ENCODE measurements around the gene TNNT1. TPM values are rescaled to one million over a fixed set of nuclear protein-coding genes. Genes with fewer than 3 reads are reported as not detected.

The TNNT1 gene
- total RNA-seq, 4 donors from 2014 or later: not detected

GRCh38 chr19:55141696-55142095 lies 7.3 kb downstream of the TNNT1 start:
- WGBS, 2 donors: 5 to 26% methylated on average over 7 to 21 of the region's 21 CpGs
- DNase-seq: no peak
- peaks cover 15% of the 10 kb centered on the region for H3K27me3 ChIP-seq

GRCh38 chr19:55137915-55138314 lies 11.1 kb downstream of the TNNT1 start:
- DNase-seq: no peak
- H3K4me3 ChIP-seq (replicated peaks in 1 of 3): no peak overlapping the region
- 45 to 57% methylated on average over 9 of the region's 9 CpGs for WGBS, 2 donors
- H3K4me1 ChIP-seq: no peaks in the 10 kb centered on the region
- no peak overlapping the region for H3K27ac ChIP-seq
- H3K27me3 ChIP-seq: peaks cover 6% of the 10 kb centered on the region
- no peaks in the 10 kb centered on the region for H3K9me3 ChIP-seq
- intact Hi-C loops (cut with DNase I): no loop called here
- TF ChIP-seq CTCF (IDR thresholded peaks at IDR 0.05): no peak
- no peak for TF ChIP-seq POLR2A (IDR thresholded peaks at IDR 0.05)
- no peaks in the 10 kb centered on the region for H3K36me3 ChIP-seq

More at GRCh38 chr19:55141696-55142095, 7.3 kb downstream of the TNNT1 start:
- no peak for TF ChIP-seq POLR2A (IDR thresholded peaks at IDR 0.05)
- no peak for TF ChIP-seq CTCF (IDR thresholded peaks at IDR 0.05)
- no peaks in the 10 kb centered on the region for H3K9me3 ChIP-seq
- H3K36me3 ChIP-seq: no peaks in the 10 kb centered on the region
- H3K4me1 ChIP-seq: peaks cover 0 to 6% of the 10 kb centered on the region in 2 donors
- H3K27ac ChIP-seq: no peak overlapping the region
- no peak overlapping the region for H3K4me3 ChIP-seq (replicated peaks in 1 of 3)
- intact Hi-C loops (cut with DNase I): loop anchor here (2.0 to 10.0 kb wide), 3 partner anchors 276 to 483 kb away; partner anchors contain the start of gene ZNF784

- no peak for TF ChIP-seq CTCF (IDR thresholded peaks at IDR 0.05)
- no peak for TF ChIP-seq POLR2A (IDR thresholded peaks at IDR 0.05)
- WGBS, 2 donors: 80 to 84% methylated on average over 10 to 17 of the region's 17 CpGs
Observed at GRCh38 chr19:55136399-55137102, 12.5 kb downstream of the TNNT1 start.

GRCh38 chr19:55134736-55135135 lies 14.3 kb downstream of the TNNT1 start:
- no peaks in the 10 kb centered on the region for H3K27me3 ChIP-seq
- WGBS, 2 donors: 34 to 44% methylated on average over 3 of the region's 3 CpGs

More at GRCh38 chr19:55136399-55137102, 12.5 kb downstream of the TNNT1 start:
- Histone ChIP-seq H3K27ac (no peak overlapping the region), H3K9me3 (no peaks in the 10 kb centered on the region), H3K4me1 (no peaks in the 10 kb centered on the region), H3K27me3 (peaks cover under 1% of the 10 kb centered on the region), H3K4me3 (replicated peaks in 1 of 3) (no peak overlapping the region), H3K36me3 (no peaks in the 10 kb centered on the region)
- DNase-seq: no peak
- intact Hi-C loops (cut with DNase I): no loop called here

More at GRCh38 chr19:55134736-55135135, 14.3 kb downstream of the TNNT1 start:
- no peak for TF ChIP-seq POLR2A (IDR thresholded peaks at IDR 0.05)
- TF ChIP-seq CTCF (IDR thresholded peaks at IDR 0.05): no peak
- no peaks in the 10 kb centered on the region for H3K4me1 ChIP-seq
- H3K4me3 ChIP-seq (replicated peaks in 1 of 3): no peak overlapping the region
- DNase-seq: no peak
- no peaks in the 10 kb centered on the region for H3K36me3 ChIP-seq
- H3K27ac ChIP-seq: no peak overlapping the region
- intact Hi-C loops (cut with DNase I): no loop called here
- no peaks in the 10 kb centered on the region for H3K9me3 ChIP-seq
